Activated T-cell treated with anti-CD3 and anti-CD28 coated beads for 24 hours (primary cell): ENCODE results near the gene HOXD10.

Experiments
- DNase-seq: peaks from one replicate; pipeline ENCODE4 v3.0.0-alpha.2; 2020; ENCODE audit warnings: low read depth

Gene HOXD10

DNA sequence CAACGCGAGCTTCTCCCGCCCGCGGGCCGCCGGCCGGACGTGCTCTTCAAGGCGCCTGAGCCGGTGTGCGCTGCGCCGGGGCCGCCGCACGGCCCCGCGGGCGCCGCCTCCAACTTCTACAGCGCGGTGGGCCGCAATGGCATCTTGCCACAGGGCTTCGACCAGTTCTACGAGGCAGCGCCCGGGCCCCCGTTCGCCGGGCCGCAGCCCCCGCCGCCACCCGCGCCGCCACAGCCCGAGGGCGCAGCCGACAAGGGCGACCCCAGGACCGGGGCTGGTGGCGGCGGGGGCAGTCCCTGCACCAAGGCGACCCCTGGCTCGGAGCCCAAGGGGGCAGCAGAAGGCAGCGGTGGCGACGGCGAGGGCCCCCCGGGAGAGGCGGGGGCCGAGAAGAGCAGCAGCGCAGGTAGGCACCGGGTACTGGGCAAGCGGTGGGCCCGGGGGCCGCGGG lies 8.8 kb upstream of the HOXD10 start:
- no peak for DNase-seq

DNA sequence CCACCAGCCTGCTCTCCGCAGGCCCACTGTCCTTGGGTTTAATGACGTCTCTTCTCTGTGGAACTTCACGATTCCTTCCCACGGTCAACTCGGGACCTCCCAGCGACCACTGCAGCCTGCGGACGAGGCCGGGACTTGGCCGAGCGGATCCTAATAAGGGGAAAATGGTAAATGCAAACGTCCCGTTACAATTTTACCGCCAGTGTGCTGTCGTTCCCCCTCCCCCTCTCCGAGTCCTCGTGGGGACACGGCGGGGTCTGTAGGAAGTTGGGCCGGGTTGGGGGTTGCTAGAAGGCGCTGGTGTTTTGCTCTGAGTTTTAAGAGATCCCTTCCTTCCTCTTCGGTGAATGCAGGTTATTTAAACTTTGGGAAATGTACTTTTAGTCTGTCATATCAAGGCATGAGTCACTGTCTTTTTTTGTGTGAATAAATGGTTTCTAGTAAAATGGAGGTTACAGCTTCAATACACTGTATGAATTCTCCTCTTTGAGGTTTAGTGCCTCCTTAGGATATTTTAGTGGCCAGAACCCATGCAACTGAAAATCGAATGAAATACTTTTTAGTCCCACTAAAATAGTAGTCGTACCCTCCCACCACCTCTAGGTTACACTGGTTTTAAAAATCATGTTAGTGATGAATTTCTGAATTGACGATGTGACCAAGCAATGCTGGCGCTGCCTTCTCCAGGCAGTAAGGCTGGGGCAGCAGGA lies 7.2 kb upstream of the HOXD10 start:
- DNase-seq = no peak

DNA sequence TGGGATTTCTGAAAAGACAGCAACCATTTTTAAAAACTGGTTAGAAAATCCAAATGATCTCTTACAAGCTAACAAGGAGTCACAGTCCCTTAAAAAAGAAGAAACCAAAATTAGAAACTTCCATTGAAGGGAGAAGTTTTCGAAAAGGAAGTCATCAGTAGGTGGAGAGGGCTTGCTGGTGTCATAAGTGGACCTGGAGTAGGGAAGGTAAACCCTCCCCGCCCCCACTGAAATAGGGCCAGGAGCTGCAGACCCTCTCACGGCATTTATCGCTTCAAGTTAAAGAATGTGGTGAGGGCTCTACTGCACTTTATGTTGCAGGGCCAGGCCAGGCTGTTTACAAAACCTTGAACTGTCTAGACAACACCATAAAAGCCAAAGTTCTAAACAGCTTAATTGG lies 6.6 kb upstream of the HOXD10 start:
- no peak for DNase-seq

DNA sequence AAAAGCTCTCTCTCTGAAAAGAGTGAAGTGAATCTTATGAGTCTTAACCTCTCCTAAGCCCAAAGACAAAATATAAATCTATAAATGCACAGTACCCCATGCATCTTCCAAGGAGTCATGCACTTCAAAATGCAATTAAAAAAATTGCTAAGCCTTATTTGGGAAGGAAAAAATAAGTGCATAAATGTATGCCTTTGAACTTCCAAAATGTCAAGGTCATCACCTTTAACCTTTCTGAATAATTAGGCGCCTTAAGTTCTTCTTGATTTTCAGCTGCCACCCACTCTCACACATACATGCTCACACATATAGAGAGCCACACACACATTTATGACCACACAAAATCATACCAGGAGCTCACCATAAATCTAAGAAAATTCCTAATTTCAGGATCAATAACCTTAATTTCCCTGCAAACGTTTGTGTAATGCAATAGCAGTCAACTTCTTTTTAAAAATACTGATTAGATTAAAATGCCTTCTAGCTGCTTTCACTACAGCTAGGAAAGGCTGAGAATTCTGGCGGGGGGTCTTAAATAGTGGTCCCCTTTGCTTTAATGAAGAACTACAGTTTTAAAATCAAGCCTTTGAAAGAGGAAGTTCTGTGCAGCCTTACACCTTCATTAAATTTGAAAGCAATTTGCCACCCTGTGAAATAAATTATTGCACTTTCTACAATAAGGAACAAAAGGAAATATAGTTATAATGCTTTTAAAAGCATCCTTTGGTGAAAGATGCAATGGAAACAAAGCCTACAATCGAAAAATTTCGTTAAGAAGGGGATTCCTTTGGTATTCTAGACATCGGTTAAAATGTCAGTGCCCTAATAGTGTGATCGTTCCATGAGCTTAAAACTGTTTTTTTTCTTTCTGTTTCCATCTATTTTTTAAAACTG lies 5.9 kb upstream of the HOXD10 start:
- no peak for DNase-seq

DNA sequence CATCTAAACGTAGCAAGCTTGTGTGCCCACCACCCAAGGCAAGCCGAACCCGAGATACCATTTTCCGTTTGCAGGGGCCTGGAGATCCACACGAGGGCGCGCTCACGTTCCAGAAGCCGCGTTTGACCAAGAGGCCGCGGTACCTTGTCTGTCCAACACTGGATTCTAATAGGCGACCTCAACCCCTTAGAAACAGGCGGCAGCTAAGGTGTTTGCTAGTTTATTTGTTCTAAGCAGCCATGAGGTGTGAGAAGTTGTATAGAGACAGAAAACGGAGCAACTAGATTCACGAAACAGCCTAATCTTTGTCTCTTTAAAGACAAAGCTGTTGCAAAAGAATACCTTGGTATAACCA lies 5.3 kb upstream of the HOXD10 start:
- DNase-seq = no peak

DNA sequence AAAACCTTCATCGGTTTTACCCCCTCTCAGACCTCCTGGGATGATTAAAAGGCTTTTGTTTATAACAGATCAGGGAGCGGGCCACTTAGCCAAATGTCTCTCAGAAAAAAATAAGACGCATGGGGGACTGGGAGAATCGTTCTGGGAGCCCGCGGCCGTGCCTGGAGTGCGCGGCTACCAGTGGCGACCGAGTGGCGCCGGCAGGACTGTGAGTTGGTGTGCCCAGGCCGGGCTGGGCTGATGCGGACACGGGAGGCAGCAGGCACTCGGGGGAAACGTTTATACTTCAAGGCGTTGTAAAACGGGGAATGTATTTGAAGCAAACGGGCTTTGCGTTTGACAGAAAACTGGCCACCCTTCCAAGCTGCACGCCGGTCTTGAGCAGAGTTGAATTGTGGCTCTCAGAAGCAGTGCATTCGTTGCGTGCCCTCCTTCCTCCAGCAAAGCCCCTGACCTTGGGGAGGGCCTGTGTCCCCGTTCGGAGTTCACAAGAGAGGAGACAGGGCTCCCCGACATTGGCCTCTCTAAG lies 4.7 kb upstream of the HOXD10 start:
- DNase-seq = no peak

DNA sequence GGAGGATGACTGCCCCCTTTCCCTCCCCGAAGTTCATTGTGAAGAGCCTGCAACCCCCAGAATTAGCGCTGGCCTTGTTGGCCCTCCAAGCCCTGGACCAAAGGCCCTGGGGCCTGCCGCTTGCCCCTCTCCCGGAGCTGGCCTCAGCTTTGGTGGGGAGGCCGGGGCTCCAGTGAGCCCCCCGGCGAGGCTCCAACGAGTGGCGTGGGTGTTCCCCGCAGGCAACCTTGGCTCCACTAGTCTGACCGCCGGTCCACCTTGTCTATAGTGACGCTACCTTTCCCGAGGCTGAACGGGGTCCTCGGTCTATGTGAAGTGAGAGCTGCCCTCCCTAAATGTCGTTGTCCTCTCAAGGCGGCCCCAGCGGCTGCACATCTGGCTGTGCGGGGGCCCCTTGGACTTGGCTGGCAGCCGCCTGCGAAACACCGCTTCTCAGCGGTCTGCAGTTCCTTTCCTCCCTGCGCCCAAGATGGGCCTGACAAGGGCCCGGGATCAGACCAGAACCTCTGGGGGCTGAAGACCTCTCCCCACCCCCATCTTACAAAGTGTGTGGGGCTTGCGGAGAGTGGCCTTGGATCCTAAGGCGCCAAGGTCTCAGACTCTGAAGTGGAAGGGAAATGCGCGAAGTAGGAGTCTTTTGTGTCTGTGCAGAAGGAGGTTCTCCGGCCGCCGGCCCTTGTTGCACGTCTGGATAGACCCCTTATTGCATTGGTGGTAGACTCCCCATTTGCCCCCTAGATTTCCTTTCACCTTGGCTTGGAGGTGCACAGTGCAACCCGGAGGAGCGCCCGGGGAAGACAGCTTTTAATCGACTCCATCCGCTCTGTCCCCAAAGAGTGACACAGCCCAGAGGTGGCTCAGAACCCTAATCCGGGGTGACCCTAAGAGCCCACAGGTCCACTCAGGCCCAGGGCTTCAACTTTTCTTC lies 3.9 kb upstream of the HOXD10 start:
- DNase-seq = no peak

DNA sequence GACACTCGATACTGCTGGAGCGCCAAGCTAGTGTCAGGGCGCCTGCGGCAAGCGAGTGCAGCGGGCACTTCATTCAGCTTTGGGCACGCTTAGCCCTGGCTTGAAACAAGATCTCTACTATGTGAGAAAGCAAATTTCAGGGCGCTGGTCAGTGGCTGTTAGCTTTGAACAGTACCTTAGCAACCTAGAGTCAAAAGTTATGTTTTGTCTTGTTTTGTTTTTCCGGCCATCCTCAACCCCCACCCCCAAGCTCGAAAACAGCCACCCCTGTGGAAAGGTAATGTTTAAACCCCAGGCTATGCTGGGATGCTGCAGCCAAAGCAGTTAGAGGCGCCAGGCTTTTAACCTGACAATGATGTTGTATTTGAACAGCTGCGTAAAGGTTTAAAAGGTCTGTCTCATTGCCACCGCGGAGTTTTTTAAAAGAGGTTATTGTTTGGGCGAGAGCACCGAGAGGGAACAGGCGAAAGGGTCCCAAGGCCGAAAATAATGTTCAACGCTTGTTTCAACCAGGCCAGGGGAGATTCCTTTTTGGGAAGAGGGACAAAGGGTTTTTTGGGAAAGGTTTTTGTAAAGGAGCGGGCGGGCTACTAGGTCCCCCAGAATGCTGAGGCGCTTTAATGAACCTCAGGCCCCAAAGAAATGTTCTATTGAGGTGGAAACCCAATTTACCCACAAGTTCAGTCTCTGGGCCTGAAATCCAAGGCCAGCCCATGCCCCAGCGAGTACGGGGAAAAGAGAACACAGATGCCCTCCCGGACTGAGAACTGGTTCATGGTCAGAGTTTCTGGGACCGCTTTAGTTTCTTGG lies 2.3 kb upstream of the HOXD10 start:
- DNase-seq = no peak

DNA sequence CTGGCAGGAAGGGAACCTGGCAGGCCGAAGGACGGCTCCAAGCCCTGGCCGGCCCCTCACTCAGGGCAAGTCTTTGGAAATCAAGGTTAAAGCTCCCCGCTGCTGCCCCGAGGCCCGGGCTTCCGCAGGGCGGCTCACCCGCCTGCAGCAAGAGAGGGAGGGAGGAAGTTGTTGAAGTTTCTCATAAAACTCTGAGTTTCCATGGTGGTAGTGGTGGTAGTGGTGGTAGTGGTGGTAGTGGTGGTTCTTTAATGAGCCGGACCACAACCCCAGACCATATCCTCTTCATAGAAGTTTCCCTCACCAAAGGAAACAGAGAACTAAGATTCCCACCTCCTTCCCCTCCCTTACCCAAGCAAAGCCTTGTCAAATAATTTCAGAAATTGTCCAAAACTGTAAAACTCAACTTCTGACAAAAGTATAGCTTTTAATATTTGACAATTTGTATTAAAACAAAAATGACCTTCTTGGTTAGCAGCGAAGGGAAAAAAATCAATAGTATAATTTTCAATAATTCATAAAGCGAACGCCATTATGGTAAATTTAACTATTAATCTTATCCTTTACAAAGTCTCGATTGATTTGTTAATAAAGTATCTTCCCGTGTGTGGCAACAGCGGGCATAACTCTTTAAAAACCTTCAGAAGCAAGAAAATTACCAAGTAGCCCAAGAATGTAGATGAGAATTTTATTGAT lies 1.5 kb upstream of the HOXD10 start:
- no peak for DNase-seq

DNA sequence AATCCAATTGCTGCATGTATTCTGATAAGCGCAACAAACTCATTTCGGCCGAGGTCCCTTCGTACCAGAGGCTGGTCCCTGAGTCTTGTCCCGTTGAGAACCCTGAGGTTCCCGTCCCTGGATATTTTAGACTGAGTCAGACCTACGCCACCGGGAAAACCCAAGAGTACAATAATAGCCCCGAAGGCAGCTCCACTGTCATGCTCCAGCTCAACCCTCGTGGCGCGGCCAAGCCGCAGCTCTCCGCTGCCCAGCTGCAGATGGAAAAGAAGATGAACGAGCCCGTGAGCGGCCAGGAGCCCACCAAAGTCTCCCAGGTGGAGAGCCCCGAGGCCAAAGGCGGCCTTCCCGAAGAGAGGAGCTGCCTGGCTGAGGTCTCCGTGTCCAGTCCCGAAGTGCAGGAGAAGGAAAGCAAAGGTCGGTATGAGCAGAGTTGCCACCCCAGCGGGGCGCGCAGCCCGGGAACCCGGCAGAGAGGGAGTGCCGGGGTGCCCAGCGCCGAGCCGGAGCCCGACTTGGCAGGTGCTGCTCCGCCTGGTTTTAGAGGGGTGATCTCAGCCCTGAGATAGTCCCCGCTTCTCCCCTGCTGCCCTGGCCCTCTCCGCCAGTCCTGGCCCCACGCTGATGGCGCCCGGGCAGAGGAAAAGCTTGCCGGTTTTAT lies 714 bp downstream of the HOXD10 start:
- no peak for DNase-seq

DNA sequence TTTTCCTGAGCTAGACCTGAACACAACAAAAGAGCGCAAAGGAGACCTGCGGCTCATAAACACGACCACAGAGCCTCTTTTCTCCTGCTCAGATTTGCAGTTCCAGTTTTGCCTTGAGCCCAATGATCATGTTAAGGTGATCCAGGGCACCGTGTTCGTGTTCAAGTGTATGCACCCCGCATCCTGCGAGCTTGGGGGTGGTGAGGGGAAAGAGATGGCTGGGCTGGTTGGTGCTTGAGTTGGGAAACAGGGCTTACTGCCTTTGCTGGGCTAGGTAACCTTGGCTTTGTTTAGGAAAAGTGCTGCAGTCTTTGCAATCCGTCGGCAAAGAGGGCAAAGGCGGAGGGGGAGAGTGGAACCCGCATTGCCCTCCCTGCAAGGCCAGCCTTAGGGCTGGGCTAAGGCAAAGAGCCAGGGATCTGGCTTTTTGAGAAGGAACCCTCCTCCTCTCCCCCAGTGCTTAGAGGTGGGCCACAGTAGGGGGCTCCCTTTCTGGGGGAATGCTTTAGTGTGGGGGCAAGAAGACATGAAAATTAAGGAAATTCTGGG lies 1.3 kb downstream of the HOXD10 start:
- no peak for DNase-seq

DNA sequence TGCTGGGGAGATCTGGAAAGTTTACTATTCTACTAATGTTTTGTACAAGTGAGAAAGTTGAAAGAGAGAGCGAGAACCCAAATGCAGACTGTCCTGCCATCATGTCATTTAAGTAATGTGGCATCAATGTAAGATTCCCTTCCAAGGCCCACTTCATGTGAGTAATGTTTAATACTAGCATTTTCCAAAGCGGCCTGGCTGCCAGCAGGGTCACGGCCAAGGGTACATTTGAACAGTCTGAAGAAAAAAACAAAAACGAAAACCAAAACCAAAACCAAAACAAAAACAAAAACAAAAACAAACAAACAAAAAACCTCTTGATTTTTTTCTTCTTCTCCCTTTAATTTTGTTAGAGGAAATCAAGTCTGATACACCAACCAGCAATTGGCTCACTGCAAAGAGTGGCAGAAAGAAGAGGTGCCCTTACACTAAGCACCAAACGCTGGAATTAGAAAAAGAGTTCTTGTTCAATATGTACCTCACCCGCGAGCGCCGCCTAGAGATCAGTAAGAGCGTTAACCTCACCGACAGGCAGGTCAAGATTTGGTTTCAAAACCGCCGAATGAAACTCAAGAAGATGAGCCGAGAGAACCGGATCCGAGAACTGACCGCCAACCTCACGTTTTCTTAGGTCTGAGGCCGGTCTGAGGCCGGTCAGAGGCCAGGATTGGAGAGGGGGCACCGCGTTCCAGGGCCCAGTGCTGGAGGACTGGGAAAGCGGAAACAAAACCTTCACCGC lies 2.2 kb downstream of the HOXD10 start:
- DNase-seq = no peak

DNA sequence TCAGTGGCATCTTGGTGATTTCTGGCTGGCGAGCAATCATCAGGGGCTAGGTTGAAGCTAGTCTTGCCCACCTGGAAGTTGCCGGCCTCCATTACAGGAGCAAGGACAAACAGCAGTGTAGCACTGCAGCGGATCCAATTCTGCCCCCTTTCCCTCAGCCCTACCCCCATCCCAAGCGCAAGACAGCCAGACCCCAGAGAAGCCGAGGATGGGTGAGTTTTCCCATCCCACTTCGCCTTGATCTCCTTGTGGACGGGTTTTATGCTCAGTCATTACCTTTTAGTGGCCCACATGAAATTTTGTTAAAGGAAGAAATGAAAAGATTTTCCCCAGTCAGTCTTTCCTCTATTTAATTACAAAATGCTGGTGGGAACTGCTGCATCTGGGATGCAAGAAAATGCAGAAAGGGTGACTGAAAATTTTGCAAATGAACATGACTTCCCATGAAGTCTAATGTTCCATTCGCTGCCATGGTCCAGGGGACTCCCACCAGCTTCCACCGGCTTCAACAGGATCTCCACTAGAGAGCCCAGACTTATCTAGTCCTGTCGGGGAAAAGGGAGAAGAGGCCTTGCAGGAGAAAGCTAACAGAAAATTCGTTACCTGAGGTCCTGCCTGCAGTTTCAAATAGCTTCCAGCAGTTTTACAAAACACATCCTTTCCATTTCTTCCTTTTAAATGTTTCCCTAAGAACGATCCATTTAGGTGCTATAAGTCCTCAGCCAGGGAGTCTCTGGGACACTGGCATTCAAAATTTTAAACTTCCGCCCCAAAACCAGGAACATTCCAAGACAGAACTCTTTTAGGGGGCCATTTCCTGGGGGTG lies 4.0 kb downstream of the HOXD10 start:
- DNase-seq = no peak

DNA sequence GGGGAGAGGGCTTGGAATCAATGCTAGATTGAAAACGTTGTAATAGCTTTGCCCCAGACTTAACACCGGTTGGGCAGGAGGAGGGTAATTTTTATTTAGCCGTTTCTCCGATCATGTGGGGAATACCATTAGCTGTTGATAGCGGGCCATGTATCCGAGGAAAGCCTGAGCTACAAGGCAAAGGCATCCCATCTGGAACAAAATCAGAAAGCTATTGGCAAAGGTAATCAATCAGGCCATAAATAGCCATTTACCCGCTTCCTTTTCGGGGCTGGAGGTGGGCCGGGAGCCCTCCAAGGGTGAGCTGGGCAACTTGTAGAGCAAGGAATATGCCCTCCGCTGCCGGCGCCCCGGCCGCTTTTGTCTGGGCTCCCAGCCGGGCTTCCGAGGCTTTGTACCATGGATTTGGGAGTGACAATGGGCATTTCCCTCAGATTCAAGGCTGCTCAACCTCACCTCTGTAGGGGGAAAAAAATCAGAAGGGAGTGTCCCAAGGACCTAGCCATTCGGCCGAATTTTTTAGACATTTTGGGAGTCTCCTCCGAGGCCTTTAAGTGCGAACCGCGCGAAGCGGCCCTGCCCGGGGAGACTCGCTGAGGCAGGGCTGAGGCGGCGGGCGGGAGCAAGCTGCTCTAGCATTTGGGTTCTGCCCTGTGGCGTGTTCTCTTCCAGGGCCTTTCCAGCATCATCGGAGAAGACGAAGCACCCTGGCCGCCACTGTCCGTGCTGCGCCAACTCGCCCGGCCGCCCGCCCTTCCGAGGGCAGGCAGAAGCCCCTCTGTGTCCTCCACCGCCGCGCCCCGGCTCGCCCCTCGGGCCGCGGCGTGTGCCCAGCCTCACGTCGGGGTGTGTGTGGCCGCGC lies 4.8 kb downstream of the HOXD10 start:
- no peak for DNase-seq

DNA sequence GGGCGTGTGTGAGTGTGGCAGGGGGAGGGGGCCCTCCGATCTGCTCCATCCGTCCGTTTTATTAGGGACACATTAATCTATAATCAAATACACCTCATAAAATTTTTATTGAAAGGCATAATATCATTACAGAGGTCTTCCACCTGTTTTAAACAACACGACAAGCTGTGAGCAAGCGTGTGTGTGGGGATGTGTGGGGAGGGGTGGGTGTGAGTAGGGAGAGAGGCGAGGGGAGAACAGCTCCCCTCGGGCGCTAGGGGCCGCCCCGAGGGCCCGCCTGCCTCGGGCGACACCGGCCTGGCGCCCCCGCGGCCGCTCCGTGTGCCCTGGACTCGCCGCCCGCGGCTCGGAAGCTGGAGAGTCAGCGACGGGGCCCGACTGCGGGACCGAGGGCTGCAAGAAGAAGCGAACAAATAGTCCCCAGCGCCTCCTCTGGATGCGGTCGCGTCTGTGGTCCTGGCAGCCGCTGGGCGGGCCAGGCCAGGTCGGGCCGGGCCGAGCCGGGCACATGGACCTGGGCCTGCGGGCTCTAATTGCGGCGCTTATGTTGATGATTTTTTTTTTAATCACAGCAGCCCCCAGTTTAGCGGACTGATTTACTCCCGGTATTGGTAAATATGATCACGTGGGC lies 5.6 kb downstream of the HOXD10 start:
- no peak for DNase-seq

DNA sequence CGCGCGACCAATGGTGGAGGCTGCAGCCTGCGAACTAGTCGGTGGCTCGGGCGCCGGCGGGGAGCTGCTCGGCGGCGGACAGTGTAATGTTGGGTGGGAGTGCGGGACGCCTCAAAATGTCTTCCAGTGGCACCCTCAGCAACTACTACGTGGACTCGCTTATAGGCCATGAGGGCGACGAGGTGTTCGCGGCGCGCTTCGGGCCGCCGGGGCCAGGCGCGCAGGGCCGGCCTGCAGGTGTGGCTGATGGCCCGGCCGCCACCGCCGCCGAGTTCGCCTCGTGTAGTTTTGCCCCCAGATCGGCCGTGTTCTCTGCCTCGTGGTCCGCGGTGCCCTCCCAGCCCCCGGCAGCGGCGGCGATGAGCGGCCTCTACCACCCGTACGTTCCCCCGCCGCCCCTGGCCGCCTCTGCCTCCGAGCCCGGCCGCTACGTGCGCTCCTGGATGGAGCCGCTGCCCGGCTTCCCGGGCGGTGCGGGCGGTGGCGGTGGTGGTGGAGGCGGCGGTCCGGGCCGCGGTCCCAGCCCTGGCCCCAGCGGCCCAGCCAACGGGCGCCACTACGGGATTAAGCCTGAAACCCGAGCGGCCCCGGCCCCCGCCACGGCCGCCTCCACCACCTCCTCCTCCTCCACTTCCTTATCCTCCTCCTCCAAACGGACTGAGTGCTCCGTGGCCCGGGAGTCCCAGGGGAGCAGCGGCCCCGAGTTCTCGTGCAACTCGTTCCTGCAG lies 6.3 kb downstream of the HOXD10 start, which contains the start of gene HOXD9:
Gene HOXD9, plus strand, starts transcription at position 37 of the 728 bp plus-strand sequence. Its CDS starts 50 bp downstream, at position 87.
- no peak for DNase-seq
